HG03045 (cell line): ENCODE results near the gene LHX5.

ENCODE experiments used
- ATAC-seq: cut with Tn5 transposase; IDR thresholded peaks from one replicate; pipeline ENCODE4 v1.9.1; 2021; ENCODE audit warnings: mild to moderate bottlenecking, moderate library complexity; ENCODE audit not compliant: unreplicated experiment

LHX5 gene

GRCh38 chr12:113466454-113467141 is 5.1 kb downstream of the LHX5 start:
- ATAC-seq, result no peak

- no peak for ATAC-seq
Measured at GRCh38 chr12:113465808-113466453, 5.7 kb downstream of the LHX5 start.

- no peak for ATAC-seq
Measured at GRCh38 chr12:113464852-113465719, 6.6 kb downstream of the LHX5 start.

- no peak for ATAC-seq
Measured at GRCh38 chr12:113464452-113464775, 7.3 kb downstream of the LHX5 start.

- no peak for ATAC-seq
Measured at GRCh38 chr12:113463746-113464451, 7.8 kb downstream of the LHX5 start.

- ATAC-seq, result no peak
Measured at GRCh38 chr12:113462998-113463745, 8.5 kb downstream of the LHX5 start.

- no peak for ATAC-seq
Measured at GRCh38 chr12:113462117-113462774, 9.4 kb downstream of the LHX5 start.

GRCh38 chr12:113461666-113462065 is 10.0 kb downstream of the LHX5 start:
- no peak for ATAC-seq

- no peak for ATAC-seq
Measured at GRCh38 chr12:113459981-113460380, 11.7 kb downstream of the LHX5 start.

GRCh38 chr12:113457710-113458109 is 14.0 kb downstream of the LHX5 start:
- no peak for ATAC-seq

GRCh38 chr12:113457185-113457584 is 14.5 kb downstream of the LHX5 start:
- ATAC-seq, result no peak

- ATAC-seq, result no peak
Measured at GRCh38 chr12:113456761-113457160, 14.9 kb downstream of the LHX5 start.

GRCh38 chr12:113456199-113456598 is 15.5 kb downstream of the LHX5 start:
- no peak for ATAC-seq

GRCh38 chr12:113453330-113453729 is 18.3 kb downstream of the LHX5 start:
- no peak for ATAC-seq

- ATAC-seq, result no peak
Measured at GRCh38 chr12:113452458-113452857, 19.2 kb downstream of the LHX5 start.

GRCh38 chr12:113449839-113450238 is 21.8 kb downstream of the LHX5 start:
- no peak for ATAC-seq

- no peak for ATAC-seq
Measured at GRCh38 chr12:113449299-113449698, 22.4 kb downstream of the LHX5 start.

GRCh38 chr12:113448873-113449272 is 22.8 kb downstream of the LHX5 start:
- no peak for ATAC-seq

GRCh38 chr12:113445544-113446171 is 26.0 kb downstream of the LHX5 start:
- ATAC-seq, result no peak
